GM12872 (cell line): Measurements from ENCODE around the gene CNTN4.

ENCODE experiments used
- CTCF ChIP-seq: IDR thresholded peaks from 3 replicates; pipeline ENCODE4 v1.5.1; 2011; ENCODE audit warnings: low read depth, mild to moderate bottlenecking, low read length, moderate library complexity; ENCODE audit not compliant: insufficient read depth

CNTN4 gene

GRCh38 chr3:2984005-2984830 is 885.6 kb downstream of the CNTN4 start:
- TF ChIP-seq CTCF = no peak

- TF ChIP-seq CTCF = no peak
Measured at GRCh38 chr3:2984831-2985220, 886.2 kb downstream of the CNTN4 start.

- TF ChIP-seq CTCF = no peak
Measured at GRCh38 chr3:2985479-2985878, 886.8 kb downstream of the CNTN4 start.

GRCh38 chr3:2992534-2992933 is 893.9 kb downstream of the CNTN4 start:
- TF ChIP-seq CTCF = no peak

- no peak for TF ChIP-seq CTCF
Measured at GRCh38 chr3:2993736-2994135, 895.1 kb downstream of the CNTN4 start.

- TF ChIP-seq CTCF = no peak
Measured at GRCh38 chr3:2995195-2995594, 896.5 kb downstream of the CNTN4 start.

- no peak for TF ChIP-seq CTCF
Measured at GRCh38 chr3:3005146-3005744, 906.6 kb downstream of the CNTN4 start.
